ENCODE data around the gene ANKRD13A.
"Not testable (repeated sequence)": the region's sequence is repeated elsewhere in the genome, so short reads cannot be mapped to it uniquely, and the experiment has no call there.

ANKRD13A gene

DNA sequence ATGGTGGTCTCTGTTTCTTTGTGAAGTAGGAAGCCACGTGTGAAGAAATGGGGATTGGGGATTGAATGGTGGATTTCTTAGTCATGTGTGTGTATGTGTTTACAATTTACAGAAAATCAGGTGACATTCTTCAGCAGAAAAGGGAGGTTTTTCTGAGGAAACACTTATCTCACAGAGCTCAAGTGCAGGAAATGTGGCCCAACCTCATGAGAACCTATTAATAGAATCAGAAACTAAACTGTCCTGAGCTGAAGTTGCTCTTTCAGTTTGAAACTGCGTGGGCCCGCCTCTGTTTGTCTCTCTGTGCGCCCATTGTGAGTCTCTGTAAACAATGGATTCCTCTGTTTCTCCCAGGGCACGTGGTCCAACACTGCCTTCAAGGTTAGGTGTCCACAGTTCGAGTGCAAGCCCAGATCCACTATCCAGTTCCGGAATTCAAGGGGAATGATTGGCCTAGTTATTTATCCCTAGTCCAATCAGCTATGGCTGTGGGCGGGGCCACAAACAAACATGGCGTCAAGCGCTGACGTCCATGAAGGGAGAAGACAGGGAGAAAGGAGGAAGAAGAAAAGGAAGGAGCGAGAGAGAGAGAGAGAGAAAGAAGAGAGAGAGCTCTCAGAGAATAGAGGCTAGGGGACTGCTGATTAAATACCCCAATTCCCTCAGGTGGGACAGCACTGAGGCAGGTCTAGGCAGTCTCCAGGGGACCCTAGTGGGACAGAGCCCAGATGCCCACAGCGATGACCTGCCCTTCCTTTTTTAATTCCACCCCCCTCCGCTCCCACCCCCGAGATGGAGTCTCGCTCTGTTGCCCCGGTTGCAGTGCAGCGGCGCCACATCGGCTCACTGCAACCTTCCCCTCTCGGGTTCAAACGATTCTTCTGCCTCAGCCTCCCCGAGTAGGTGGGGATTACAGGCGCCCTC is 80.5 kb downstream of the ANKRD13A start:
- peak; percentile 61 to 63 for DNase-seq (ENCODE audit: low read depth in 2 of 2)

DNA sequence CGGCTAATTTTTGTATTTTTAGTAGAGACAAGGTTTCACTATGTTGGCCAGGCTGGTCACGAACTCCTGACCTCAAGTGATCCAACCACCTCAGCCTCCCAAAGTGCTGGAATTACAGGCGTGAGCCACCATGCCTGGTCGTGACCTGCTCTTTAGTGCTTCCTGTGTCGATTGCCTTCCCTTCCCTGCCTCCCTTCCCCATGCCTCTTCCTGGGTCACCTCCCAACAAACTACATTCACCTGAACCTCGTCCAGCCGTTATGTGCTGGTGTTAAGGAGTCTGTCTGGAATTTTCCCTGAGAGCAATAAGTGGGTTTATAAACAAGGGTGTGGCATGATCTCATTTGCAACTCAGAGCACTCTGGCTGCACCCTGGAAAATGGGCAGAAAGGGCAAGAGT is 81.2 kb downstream of the ANKRD13A start:
- no peak for DNase-seq (ENCODE audit: low read depth in 2 of 2)

DNA sequence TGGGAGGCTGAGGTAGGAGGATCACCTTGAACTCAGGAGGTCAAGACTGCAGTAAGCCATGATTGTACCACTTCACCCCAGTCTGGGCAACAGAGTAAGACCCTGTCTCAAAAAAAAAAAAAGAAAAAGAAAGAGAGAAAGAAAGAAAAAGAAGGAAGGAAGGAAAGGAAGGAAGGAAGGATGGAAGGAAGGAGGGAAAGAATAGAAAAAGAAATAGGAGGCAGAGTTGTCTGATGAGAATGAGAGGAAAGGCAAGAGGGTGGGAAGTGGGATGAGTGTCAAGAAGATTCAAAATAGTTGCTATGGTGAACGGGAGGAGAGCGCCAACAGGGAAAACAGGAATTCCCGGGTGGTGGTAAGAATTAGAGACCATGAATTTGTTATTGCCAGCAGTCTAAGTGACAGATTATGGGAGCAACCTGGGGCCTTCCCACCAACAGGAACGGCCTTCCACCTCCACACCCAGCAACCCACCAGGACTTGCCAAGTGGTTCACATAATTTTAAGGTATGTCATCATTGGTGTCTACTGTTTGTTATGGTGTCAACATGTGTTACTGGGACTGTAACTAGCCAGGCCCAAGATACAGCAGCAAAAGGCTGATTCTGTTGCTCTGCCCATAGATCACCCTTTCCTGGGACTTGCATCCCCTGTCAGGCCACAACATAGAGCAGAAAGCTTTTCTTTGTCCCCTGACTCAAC is 85.2 kb downstream of the ANKRD13A start:
- DNase-seq (ENCODE audit: low read depth in 2 of 2): no peak

DNA sequence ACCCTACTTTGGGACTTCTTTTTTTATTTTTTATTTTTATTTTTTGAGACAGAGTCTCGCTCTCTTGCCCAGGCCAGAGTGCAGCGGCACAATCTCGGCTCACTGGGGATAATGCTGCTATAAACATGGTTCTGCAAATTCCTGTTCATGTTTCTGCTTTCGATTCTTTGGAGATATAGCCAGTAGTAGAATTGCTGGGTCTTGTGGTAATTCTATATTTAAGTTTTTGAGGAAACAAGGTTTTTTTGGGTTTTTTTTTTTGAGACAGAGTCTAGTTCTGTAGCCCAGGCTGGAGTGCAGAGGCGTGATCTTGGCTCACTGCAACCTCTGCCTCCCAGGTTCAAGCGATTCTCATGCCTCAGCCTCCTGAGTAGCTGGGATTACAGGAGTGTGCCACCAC is 89.0 kb downstream of the ANKRD13A start:
- not testable (repeated sequence) for DNase-seq (ENCODE audit: low read depth in 2 of 2)

DNA sequence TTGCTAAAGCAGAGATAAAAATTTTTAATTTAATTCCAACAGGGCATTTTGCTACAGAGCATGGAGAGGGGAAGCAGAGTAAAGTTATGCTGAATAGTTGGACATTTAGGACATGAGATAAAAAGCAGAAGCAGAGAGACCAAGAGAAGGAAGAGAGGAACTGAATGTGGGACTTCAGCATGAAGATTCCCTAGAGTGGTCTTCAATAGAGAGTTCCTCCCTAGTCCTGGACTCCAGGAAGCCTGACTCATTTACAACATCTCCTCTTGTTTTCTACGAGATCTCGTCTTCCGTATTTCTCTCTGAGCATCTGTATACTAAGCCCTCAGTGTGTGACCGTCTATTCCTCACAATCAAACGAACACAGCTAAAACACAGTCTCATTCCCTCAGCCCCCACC is 89.7 kb downstream of the ANKRD13A start:
- no peak for DNase-seq (ENCODE audit: low read depth in 2 of 2)

Measured in stimulated activated CD4-positive, alpha-beta T cell treated with anti-CD3 and anti-CD28 coated beads, Interleukin-15, amount 100 ng/mL, for 48 hours (primary cell).